GM21360 (cell line): Measurements from ENCODE around the gene DENND5B.

ENCODE experiments used
- ATAC-seq: cut with Tn5 transposase; IDR thresholded peaks from one replicate; pipeline ENCODE4 v1.9.1; 2021; ENCODE audit warnings: mild to moderate bottlenecking, moderate library complexity; ENCODE audit not compliant: unreplicated experiment

DENND5B gene

GRCh38 chr12:31342286-31342685 lies 248.7 kb downstream of the DENND5B start:
- ATAC-seq = no peak

GRCh38 chr12:31339831-31340622 lies 250.9 kb downstream of the DENND5B start:
- ATAC-seq = no peak

GRCh38 chr12:31337952-31338351 lies 253.0 kb downstream of the DENND5B start:
- no peak for ATAC-seq
